HUES48 (cell line): Measurements from ENCODE around the gene DHRS1.

Experiments used
- H3K27ac ChIP-seq: one replicate; pipeline ENCODE4 v1.7.0; 2013; ENCODE audit warnings: low read depth, low read length, inconsistent platforms
- H3K27me3 ChIP-seq: 2 replicates; pipeline ENCODE4 v1.6.1; 2013; ENCODE audit warnings: mild to moderate bottlenecking, low read length; ENCODE audit not compliant: control insufficient read depth, insufficient read depth
- H3K36me3 ChIP-seq: 2 replicates; pipeline ENCODE4 v1.6.1; 2013; ENCODE audit warnings: low read length; ENCODE audit not compliant: control insufficient read depth, insufficient read depth
- H3K4me1 ChIP-seq: 2 replicates; pipeline ENCODE4 v1.6.1; 2013; ENCODE audit warnings: mild to moderate bottlenecking, low read length; ENCODE audit not compliant: control insufficient read depth, insufficient read depth
- H3K4me3 ChIP-seq: 2 replicates; pipeline ENCODE4 v1.5.1; 2013; ENCODE audit warnings: mild to moderate bottlenecking, low read depth, low read length
- H3K9ac ChIP-seq: 2 replicates; pipeline ENCODE4 v1.6.1; 2013; ENCODE audit warnings: mild to moderate bottlenecking, low read depth, low read length, moderate library complexity
- H3K9me3 ChIP-seq: 2 replicates; pipeline ENCODE4 v1.6.1; 2013; ENCODE audit warnings: low read length; ENCODE audit not compliant: control insufficient read depth, insufficient read depth

The DHRS1 gene

DNA sequence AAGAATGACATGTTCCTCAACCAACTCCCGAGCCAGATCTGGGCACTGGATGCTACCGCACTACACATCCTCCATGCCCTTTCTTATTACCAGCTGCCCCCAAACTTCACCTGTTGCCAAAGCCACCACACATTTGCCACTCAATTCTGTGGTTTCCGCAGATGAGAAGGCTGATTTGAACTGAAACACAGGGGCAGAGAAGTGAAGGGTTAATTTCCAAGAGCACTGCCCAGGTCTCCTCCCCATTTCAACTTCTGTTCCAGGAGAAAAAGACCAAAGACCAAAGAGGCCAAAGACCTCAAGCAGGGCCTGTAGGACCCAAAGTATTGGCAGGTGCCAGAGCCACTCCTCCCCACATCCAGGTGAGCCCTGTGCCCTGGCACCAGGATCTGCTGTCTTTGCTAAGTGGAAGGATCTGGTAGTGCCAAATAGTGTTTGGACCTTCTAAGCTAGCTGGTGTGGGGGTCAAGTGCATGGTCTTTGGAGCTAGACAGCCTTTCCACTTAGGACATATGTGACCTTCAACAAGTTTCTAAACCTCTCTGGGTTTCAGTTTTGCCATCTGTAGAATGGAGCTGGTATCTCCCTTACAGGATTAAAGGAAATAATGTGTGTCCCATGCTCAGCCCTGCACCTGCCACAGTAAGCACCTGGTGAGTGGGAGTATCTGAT, 8.0 kb downstream of the DHRS1 start:
- no peaks in the 10 kb centered on the region for H3K4me1 ChIP-seq
- no peak overlapping the region for H3K27ac ChIP-seq
- peaks cover 38% of the 10 kb centered on the region for H3K36me3 ChIP-seq
- H3K9ac ChIP-seq: no peak overlapping the region
- H3K27me3 ChIP-seq: no peaks in the 10 kb centered on the region
- H3K9me3 ChIP-seq: no peaks in the 10 kb centered on the region
- no peak overlapping the region for H3K4me3 ChIP-seq

DNA sequence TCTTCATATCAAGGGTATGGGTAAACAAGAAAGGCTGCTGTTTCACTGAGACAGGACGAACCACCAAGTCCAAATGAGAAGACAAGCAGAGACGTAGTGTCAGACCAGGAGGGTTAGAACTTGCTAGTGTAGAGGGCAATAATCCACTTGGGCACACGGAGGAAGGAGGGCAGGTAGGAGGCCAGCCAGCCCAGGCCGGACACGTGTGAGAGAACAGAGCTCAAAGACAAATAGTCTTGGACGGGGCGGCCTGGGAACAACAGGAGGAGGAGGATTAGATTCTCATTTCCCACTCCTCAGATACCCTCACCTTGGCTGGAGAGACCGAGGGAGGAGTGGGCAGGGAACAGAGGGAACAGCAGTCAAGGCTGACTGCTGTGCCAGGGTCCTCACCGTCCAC, 8.8 kb downstream of the DHRS1 start:
- H3K27me3 ChIP-seq: no peaks in the 10 kb centered on the region
- no peaks in the 10 kb centered on the region for H3K9me3 ChIP-seq
- H3K4me1 ChIP-seq: no peaks in the 10 kb centered on the region
- H3K36me3 ChIP-seq: peaks cover 31% of the 10 kb centered on the region
- no peak overlapping the region for H3K27ac ChIP-seq
- no peak overlapping the region for H3K9ac ChIP-seq
- no peak overlapping the region for H3K4me3 ChIP-seq

DNA sequence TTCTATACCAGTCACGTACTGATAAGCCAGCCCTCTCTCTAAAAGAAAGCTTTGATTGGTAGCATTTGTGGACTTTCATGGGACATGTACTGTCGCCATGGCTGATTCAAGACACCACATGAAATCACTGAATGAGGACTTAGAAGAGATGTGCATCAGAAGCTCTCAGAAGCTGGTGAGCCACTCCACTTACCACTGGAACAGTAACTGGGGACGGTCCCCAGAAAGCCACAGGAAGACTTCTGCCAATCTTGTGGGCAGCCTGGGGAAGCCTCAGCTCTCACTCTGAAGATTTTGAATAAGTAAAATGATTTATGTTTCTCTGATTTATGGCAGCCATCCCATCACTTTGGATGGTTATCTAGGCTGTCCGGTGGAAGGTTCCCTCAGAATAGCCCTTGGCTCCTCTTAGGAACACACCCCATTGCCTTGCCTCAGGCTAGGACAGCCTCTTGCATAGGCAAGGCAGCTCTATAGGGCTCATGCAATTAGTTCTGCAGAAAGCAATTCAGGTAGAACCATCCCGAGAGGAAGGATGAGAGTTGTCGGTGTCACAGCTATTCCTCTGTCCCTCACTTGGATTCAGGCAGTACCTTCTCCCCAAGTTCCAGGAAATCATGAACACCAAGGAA, 9.8 kb downstream of the DHRS1 start:
- Histone ChIP-seq H3K4me3 (no peak overlapping the region), H3K4me1 (no peaks in the 10 kb centered on the region), H3K36me3 (peaks cover 26% of the 10 kb centered on the region), H3K27me3 (no peaks in the 10 kb centered on the region), H3K27ac (no peak overlapping the region), H3K9ac (no peak overlapping the region), H3K9me3 (no peaks in the 10 kb centered on the region)

GRCh38 chr14:24286996-24287395, 12.6 kb downstream of the DHRS1 start:
- Histone ChIP-seq H3K27me3 (no peaks in the 10 kb centered on the region), H3K9ac (no peak overlapping the region)

GRCh38 chr14:24285351-24285750, 14.2 kb downstream of the DHRS1 start:
- Histone ChIP-seq H3K27me3 (no peaks in the 10 kb centered on the region), H3K9ac (no peak overlapping the region), H3K4me1 (no peaks in the 10 kb centered on the region), H3K9me3 (no peaks in the 10 kb centered on the region), H3K36me3 (peaks cover 11% of the 10 kb centered on the region), H3K4me3 (no peak overlapping the region), H3K27ac (no peak overlapping the region)

More at GRCh38 chr14:24286996-24287395, 12.6 kb downstream of the DHRS1 start:
- no peak overlapping the region for H3K4me3 ChIP-seq
- peaks cover 15% of the 10 kb centered on the region for H3K36me3 ChIP-seq
- no peaks in the 10 kb centered on the region for H3K4me1 ChIP-seq
- H3K27ac ChIP-seq: no peak overlapping the region
- H3K9me3 ChIP-seq: no peaks in the 10 kb centered on the region

DNA sequence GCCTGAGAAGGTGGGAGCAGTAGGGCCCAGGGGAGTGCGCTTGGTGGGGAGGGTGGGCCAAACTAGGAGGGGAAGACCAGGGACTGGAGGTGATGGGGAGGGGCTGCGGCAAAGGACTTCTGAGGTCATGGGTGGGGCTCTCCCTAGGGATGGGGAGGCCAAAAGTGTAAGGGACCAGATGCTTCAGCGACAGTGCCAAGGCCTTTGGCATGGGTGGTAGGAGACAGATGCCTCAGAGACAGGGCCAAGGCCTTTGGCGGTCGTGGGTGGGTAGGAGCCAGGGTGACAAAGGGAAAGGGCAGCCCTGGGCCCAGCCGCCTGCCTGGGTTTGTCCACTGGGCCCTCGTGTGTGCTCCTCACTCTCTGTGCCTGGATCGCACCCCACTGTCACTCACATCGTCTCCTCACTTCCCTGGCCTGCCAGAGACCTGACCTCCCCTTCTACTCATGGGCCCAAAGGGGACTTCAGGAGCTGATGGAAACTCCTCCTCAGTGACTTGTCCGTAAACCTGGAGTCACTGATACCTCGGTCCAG, 15.0 kb downstream of the DHRS1 start:
- H3K9ac ChIP-seq: no peak overlapping the region
- no peaks in the 10 kb centered on the region for H3K4me1 ChIP-seq
- H3K9me3 ChIP-seq: no peaks in the 10 kb centered on the region
- H3K27me3 ChIP-seq: no peaks in the 10 kb centered on the region
- peaks cover 3% of the 10 kb centered on the region for H3K36me3 ChIP-seq
- no peak overlapping the region for H3K27ac ChIP-seq
- no peak overlapping the region for H3K4me3 ChIP-seq

- no peak overlapping the region for H3K4me3 ChIP-seq
- H3K4me1 ChIP-seq: no peaks in the 10 kb centered on the region
- H3K9ac ChIP-seq: no peak overlapping the region
- H3K9me3 ChIP-seq: no peaks in the 10 kb centered on the region
- no peaks in the 10 kb centered on the region for H3K36me3 ChIP-seq
- no peak overlapping the region for H3K27ac ChIP-seq
- H3K27me3 ChIP-seq: no peaks in the 10 kb centered on the region
Observed at GRCh38 chr14:24283796-24284460, 15.7 kb downstream of the DHRS1 start.

- Histone ChIP-seq H3K9me3 (no peaks in the 10 kb centered on the region), H3K36me3 (no peaks in the 10 kb centered on the region), H3K27ac (no peak overlapping the region), H3K9ac (no peak overlapping the region), H3K27me3 (no peaks in the 10 kb centered on the region), H3K4me1 (no peaks in the 10 kb centered on the region), H3K4me3 (no peak overlapping the region)
Observed at GRCh38 chr14:24282736-24283135, 16.8 kb downstream of the DHRS1 start.

GRCh38 chr14:24281636-24282035, 17.9 kb downstream of the DHRS1 start:
- H3K4me1 ChIP-seq: no peaks in the 10 kb centered on the region
- no peaks in the 10 kb centered on the region for H3K36me3 ChIP-seq
- H3K4me3 ChIP-seq: no peak overlapping the region
- H3K27ac ChIP-seq: no peak overlapping the region
- no peaks in the 10 kb centered on the region for H3K9me3 ChIP-seq
- no peaks in the 10 kb centered on the region for H3K27me3 ChIP-seq
- no peak overlapping the region for H3K9ac ChIP-seq

- Histone ChIP-seq H3K4me3 (no peak overlapping the region), H3K4me1 (no peaks in the 10 kb centered on the region), H3K27me3 (no peaks in the 10 kb centered on the region), H3K27ac (no peak overlapping the region), H3K9me3 (no peaks in the 10 kb centered on the region), H3K36me3 (no peaks in the 10 kb centered on the region), H3K9ac (no peak overlapping the region)
Observed at GRCh38 chr14:24280797-24281460, 18.7 kb downstream of the DHRS1 start.
